PFSK-1 (cell line): Measurements from ENCODE around the gene RHOJ.

Experiments
- FOXP2 ChIP-seq: optimal IDR thresholded peaks from 2 replicates; pipeline ENCODE3; 2011; ENCODE audit warnings: borderline replicate concordance, control low read depth, inconsistent platforms; ENCODE audit not compliant: insufficient read depth; ENCODE audit errors: extremely low read length, extremely low read depth
- POLR2AphosphoS5 ChIP-seq: IDR thresholded peaks from 2 replicates; pipeline ENCODE4 v1.6.1; 2012; ENCODE audit warnings: low read depth, mild to moderate bottlenecking, control low read depth, low read length, moderate library complexity
- REST ChIP-seq, 2 experiments: IDR thresholded peaks; 2 replicates each; pipeline versions ENCODE4 v1.6.1 to v1.8.0; 2011 to 2012; ENCODE audit warnings: low read depth in 2 of 2, low read length in 2 of 2, control low read depth in 1 of 2, inconsistent platforms in 1 of 2, mild to moderate bottlenecking in 1 of 2, moderate library complexity in 1 of 2; ENCODE audit not compliant: insufficient read depth in 1 of 2
- SIN3A ChIP-seq: IDR thresholded peaks from 2 replicates; pipeline ENCODE4 v1.6.1; 2012; ENCODE audit warnings: mild to moderate bottlenecking, low read length, moderate library complexity, borderline replicate concordance; ENCODE audit not compliant: insufficient read depth
- TAF1 ChIP-seq: IDR thresholded peaks from 2 replicates; pipeline ENCODE4 v1.6.1; 2012; ENCODE audit warnings: low read length, control low read depth, borderline replicate concordance; ENCODE audit not compliant: insufficient read depth

The RHOJ gene

GRCh38 chr14:63193236-63193635 is 11.0 kb upstream of the RHOJ start:
- TF ChIP-seq FOXP2 (no peak), REST (IDR thresholded peaks at IDR 0.05; ENCODE audit: insufficient read depth in 1 of 2, low read depth in 2 of 2, low read length in 2 of 2) (no peak), TAF1 (no peak), POLR2AphosphoS5 (no peak), SIN3A (no peak)

GRCh38 chr14:63200035-63200740 is 4.1 kb upstream of the RHOJ start:
- TF ChIP-seq POLR2AphosphoS5 (no peak), SIN3A (no peak), REST (IDR thresholded peaks at IDR 0.05; ENCODE audit: insufficient read depth in 1 of 2, low read depth in 2 of 2, low read length in 2 of 2) (no peak), TAF1 (no peak), FOXP2 (no peak)

DNA sequence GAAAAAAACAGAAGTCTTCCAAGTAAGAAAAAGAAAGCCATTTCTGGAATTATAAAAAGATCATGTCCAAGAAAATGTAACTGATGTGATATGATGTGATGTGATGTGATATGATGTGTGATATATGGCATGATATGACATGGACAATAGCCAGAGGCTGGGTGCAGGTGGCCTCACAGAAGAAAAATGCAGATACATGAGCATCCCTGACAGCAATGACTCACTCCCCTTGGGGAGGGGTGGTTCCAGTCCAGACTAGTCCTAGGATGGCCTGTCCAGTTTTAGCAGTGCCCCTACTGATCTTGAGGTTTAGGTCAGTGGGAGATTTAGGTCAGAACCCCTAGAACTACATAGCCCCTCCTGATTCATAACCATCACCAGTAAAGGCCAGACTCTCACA is 3.5 kb upstream of the RHOJ start:
- TF ChIP-seq POLR2AphosphoS5, result no peak
- no peak for TF ChIP-seq SIN3A
- TF ChIP-seq TAF1, result no peak
- TF ChIP-seq FOXP2, result no peak
- no peak for TF ChIP-seq REST (IDR thresholded peaks at IDR 0.05; ENCODE audit: insufficient read depth in 1 of 2, low read depth in 2 of 2, low read length in 2 of 2)

DNA sequence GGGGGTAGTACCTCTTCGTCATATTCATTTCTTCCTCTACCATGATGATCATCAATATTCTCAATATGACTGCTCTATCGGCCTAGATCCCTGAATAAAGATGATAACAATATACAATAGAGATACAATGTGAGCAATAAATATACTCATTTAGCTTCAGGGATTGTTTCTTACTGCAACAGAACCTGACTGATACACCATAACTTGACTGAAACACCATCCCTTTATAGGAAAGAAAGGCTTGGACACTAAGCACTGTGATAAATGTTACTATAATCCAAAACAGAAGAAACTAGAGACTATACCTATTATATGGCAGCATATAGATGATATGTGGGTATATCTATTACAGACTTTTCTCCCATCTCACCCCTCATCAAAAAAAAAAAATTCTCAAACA is 1.2 kb upstream of the RHOJ start:
- TF ChIP-seq FOXP2 (no peak), SIN3A (no peak), TAF1 (no peak), POLR2AphosphoS5 (no peak), REST (IDR thresholded peaks at IDR 0.05; ENCODE audit: insufficient read depth in 1 of 2, low read depth in 2 of 2, low read length in 2 of 2) (no peak)

DNA sequence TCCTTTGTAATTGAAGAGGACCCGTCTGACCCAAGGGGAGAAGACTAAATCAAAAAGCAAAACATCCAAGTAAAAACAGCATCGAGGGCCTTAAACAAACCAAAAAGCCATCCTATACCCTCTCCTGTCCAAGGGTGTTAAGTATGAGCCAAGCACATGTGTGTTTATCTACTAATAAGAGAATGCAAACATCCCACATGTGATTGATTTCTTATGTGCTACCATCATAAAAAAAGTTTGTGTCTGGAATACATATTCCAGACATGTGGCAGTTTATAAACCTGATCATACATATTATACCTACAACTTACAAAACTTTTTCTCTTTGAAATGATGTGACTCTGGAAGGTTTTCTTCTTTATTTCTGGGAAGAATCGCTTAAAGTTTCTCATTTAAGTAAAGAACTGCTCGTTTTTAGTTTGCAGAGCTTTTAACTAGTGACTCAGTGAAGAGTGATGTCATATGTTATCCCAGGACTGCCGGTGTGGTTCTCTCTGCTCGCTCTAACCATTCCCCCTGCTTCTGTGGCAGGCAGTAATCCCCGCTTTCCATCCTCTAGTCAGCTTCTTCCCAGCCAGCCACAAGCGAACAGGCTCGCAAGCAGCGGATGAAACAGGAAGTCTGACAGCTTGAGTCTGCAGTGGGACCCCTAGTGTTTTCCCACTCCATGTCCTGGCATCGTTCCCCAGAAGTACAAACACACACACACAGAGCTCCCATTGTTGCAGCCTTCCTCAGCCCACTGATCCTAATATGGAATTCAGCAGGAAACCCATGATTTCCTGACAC is 431 bp upstream of the RHOJ start:
- TF ChIP-seq TAF1 (no peak), FOXP2 (peak; percentile 30)
